Endodermal cell (in vitro differentiated cells): ENCODE data around the gene PRUNE1. TPM values are rescaled to one million over a fixed set of nuclear protein-coding genes. Genes with fewer than 3 reads are reported as not detected.

ENCODE experiments used
- DNase-seq: peaks from one replicate; pipeline ENCODE4 v3.0.0-alpha.2; 2017
- H3K27ac ChIP-seq: 2 replicates; pipeline ENCODE4 v1.5.1; 2013; ENCODE audit warnings: mild to moderate bottlenecking, low read depth, low read length, moderate library complexity
- H3K27me3 ChIP-seq: 2 replicates; pipeline ENCODE4 v1.6.1; 2013; ENCODE audit warnings: mild to moderate bottlenecking, low read length, moderate library complexity; ENCODE audit not compliant: insufficient read depth, control insufficient read depth, poor library complexity, severe bottlenecking
- H3K36me3 ChIP-seq: 2 replicates; pipeline ENCODE4 v1.7.0; 2013; ENCODE audit warnings: mild to moderate bottlenecking, low read length, moderate library complexity; ENCODE audit not compliant: control insufficient read depth, insufficient read depth
- H3K4me1 ChIP-seq: one replicate; pipeline ENCODE4 v1.7.0; 2013; ENCODE audit warnings: low read length; ENCODE audit not compliant: control insufficient read depth, insufficient read depth
- H3K4me3 ChIP-seq: 2 replicates; pipeline ENCODE4 v1.5.1; 2013; ENCODE audit warnings: mild to moderate bottlenecking, low read length, moderate library complexity
- H3K9ac ChIP-seq: 2 replicates; pipeline ENCODE4 v1.6.1; 2013; ENCODE audit warnings: mild to moderate bottlenecking, low read length, moderate library complexity; ENCODE audit not compliant: poor library complexity, severe bottlenecking; ENCODE audit errors: extremely low read depth
- H3K9me3 ChIP-seq: 2 replicates; pipeline ENCODE4 v1.6.1; 2013; ENCODE audit warnings: mild to moderate bottlenecking, low read length, moderate library complexity; ENCODE audit not compliant: control insufficient read depth
- H3K27ac Mint-ChIP-seq: 2 replicates; pipeline ENCODE4 v1.8.0; 2020; ENCODE audit warnings: mixed read lengths
- H3K27me3 Mint-ChIP-seq: 2 replicates; pipeline ENCODE4 v1.8.0; 2021; ENCODE audit warnings: mild to moderate bottlenecking, mixed read lengths; ENCODE audit not compliant: insufficient read depth
- H3K36me3 Mint-ChIP-seq: 2 replicates; pipeline ENCODE4 v1.8.0; 2020; ENCODE audit warnings: low read depth, mixed read lengths
- H3K4me1 Mint-ChIP-seq: 2 replicates; pipeline ENCODE4 v1.8.0; 2020; ENCODE audit warnings: mixed read lengths
- H3K4me3 Mint-ChIP-seq: 2 replicates; pipeline ENCODE4 v1.8.0; 2020; ENCODE audit warnings: mild to moderate bottlenecking, moderate library complexity, mixed read lengths
- H3K9me3 Mint-ChIP-seq: 2 replicates; pipeline ENCODE4 v1.8.0; 2020; ENCODE audit warnings: mild to moderate bottlenecking, mixed read lengths
- WGBS, 2 experiments: methylation state at CpG; one replicate each; pipeline versions ENCODE4 v1.1.5 to v1.1.7; 2013; ENCODE audit warnings: missing lambda C conversion rate in 2 of 2, mixed read lengths in 1 of 2; ENCODE audit not compliant: insufficient coverage in 1 of 2, insufficient read length in 1 of 2; 5-methylcytosine and 5-hydroxymethylcytosine counted together
- total RNA-seq, 2 donors: library from RNA; stranded (reverse); fragmentation: NEBNext Ultra II Directional in 1 of 2; extraction: Animal tissue kit (Norgen Biotek cat#: 25700) in 1 of 2; gene quantifications; 2 replicates in 1 of 2; 3 replicates in 1 of 2; pipeline ENCODE4 v1.2.1, GENCODE V29; 2021
- TF ChIP-seq, protein P1 (sequence below): fragments of 200-600 bp; sonication (generic); conservative IDR thresholded peaks from 2 replicates; pipeline ENCODE4 v1.5.0; 2021; ENCODE audit warnings: antibody characterized with exemption, mild to moderate bottlenecking

PRUNE1 gene
- total RNA-seq, 2 donors from 2014 or later: 23.8 to 29.3 TPM

DNA sequence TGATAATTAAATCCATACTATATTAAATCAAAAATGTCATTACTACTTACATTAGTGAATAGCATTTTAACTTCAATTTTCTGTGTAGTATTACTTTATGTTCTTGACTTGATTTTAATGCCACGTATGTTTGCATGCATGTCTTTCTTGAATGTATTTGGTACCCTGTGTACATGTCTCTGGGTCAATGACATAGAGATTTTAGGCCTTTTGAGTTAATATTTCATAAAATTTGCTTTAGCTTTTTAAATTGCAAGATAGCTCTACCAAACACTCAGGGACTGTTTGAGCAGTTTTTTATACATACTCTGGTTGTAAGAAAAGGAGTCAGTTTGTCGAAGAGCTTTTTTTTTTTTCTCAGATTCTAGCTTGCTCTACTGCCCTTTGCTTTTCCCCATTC lies 53.5 kb downstream of the PRUNE1 start:
- peaks cover 30% of the 10 kb centered on the region for H3K4me1 Mint-ChIP-seq
- no peaks in the 10 kb centered on the region for H3K9me3 ChIP-seq
- peaks cover 29% of the 10 kb centered on the region for H3K36me3 Mint-ChIP-seq
- H3K9me3 Mint-ChIP-seq: no peaks in the 10 kb centered on the region
- no peak for DNase-seq
- TF ChIP-seq, protein P1, sequence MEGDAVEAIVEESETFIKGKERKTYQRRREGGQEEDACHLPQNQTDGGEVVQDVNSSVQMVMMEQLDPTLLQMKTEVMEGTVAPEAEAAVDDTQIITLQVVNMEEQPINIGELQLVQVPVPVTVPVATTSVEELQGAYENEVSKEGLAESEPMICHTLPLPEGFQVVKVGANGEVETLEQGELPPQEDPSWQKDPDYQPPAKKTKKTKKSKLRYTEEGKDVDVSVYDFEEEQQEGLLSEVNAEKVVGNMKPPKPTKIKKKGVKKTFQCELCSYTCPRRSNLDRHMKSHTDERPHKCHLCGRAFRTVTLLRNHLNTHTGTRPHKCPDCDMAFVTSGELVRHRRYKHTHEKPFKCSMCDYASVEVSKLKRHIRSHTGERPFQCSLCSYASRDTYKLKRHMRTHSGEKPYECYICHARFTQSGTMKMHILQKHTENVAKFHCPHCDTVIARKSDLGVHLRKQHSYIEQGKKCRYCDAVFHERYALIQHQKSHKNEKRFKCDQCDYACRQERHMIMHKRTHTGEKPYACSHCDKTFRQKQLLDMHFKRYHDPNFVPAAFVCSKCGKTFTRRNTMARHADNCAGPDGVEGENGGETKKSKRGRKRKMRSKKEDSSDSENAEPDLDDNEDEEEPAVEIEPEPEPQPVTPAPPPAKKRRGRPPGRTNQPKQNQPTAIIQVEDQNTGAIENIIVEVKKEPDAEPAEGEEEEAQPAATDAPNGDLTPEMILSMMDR: no peak
- peak overlapping the region; percentile 89 for H3K4me3 ChIP-seq
- H3K27ac Mint-ChIP-seq: peak overlapping the region; percentile 71
- WGBS, 2 experiments: 63 to 83% methylated on average over 1 to 2 of the region's 2 CpGs
- peak overlapping the region; percentile 93 for H3K27ac ChIP-seq
- H3K36me3 ChIP-seq: peaks cover 40% of the 10 kb centered on the region
- peak overlapping the region; percentile 87 for H3K9ac ChIP-seq
- no peaks in the 10 kb centered on the region for H3K4me1 ChIP-seq
- H3K27me3 ChIP-seq: no peaks in the 10 kb centered on the region
- H3K4me3 Mint-ChIP-seq: peak overlapping the region; percentile 94
- no peaks in the 10 kb centered on the region for H3K27me3 Mint-ChIP-seq

DNA sequence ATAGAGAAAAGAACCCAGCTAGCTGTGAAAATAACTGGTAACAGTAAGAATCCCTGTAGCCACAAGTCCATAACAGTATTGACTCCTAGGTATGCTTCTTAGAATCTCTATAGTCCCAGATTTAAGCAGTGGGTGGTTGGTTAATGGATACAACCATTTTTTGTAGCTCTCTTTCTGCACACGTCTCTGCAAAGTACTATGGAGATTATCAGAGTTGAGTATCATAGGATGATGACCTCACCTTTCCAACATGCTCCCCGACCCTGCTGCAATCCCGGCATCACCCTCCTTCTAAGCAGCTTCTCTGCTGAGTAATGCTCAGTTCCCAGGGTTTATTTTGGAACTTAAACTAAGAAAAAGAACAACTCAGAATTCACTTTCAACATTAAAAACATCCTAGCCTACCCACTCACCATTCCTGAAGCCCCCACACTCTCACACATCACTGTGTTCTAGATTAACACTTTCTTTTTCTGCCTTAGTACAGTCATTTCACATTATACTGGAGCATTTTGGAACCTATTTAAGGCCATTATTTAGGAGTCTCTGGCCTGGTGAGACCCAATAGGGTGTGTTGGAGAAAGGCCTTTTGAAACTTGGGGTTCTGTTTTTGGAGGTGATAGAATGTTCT lies 54.6 kb downstream of the PRUNE1 start:
- 93% methylated on average over 2 to 3 of the region's 3 CpGs for WGBS, 2 experiments
- TF ChIP-seq, protein P1: no peak
- H3K36me3 Mint-ChIP-seq: peaks cover 28% of the 10 kb centered on the region
- Histone ChIP-seq H3K4me1 (no peaks in the 10 kb centered on the region), H3K9ac (no peak overlapping the region), H3K27me3 (no peaks in the 10 kb centered on the region), H3K36me3 (peaks cover 38% of the 10 kb centered on the region), H3K9me3 (no peaks in the 10 kb centered on the region), H3K27ac (no peak overlapping the region), H3K4me3 (peak overlapping the region; percentile 44)
- peak overlapping the region; percentile 22 for H3K27ac Mint-ChIP-seq
- H3K4me1 Mint-ChIP-seq: peaks cover 21% of the 10 kb centered on the region
- H3K9me3 Mint-ChIP-seq: no peaks in the 10 kb centered on the region
- no peak overlapping the region for H3K4me3 Mint-ChIP-seq
- DNase-seq: no peak
- H3K27me3 Mint-ChIP-seq: no peaks in the 10 kb centered on the region

DNA sequence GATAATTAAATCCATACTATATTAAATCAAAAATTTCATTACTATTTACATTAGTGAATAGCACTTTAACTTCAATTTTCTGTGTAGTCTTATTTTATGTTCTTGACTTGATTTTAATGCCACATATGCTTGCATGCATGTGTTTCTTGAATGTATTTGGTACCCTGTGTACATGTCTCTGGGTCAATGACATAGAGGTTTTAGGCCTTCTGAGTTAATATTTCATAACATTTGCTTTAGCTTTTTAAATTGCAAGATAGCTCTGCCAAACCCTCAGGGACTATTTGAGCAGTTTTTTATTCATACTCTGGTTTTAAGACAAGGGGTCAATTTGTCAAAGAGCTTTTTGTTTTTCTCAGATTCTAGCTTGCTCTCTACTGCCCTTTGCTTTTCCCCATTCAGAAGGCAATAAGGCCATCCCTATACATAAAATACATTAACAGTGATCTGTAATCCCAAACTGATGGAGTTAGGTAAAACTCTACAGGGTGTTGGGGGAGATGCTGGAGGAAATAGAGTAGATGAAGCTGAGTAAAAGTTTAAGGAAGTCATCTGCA lies 56.9 kb downstream of the PRUNE1 start:
- Histone ChIP-seq H3K9me3 (no peaks in the 10 kb centered on the region), H3K4me1 (no peaks in the 10 kb centered on the region), H3K4me3 (no peak overlapping the region), H3K27me3 (no peaks in the 10 kb centered on the region), H3K9ac (no peak overlapping the region), H3K36me3 (peaks cover 53% of the 10 kb centered on the region), H3K27ac (no peak overlapping the region)
- Mint-ChIP-seq H3K4me1 (peaks cover 20% of the 10 kb centered on the region), H3K9me3 (no peaks in the 10 kb centered on the region), H3K36me3 (peaks cover 27% of the 10 kb centered on the region), H3K27ac (no peak overlapping the region), H3K27me3 (no peaks in the 10 kb centered on the region), H3K4me3 (no peak overlapping the region)
- no peak for DNase-seq
- TF ChIP-seq, protein P1: no peak
